Measurements from ENCODE around the gene SULT1B1.
"Not testable (repeated sequence)": the region's sequence is repeated elsewhere in the genome, so short reads cannot be mapped to it uniquely, and the experiment has no call there.

SULT1B1 gene

DNA sequence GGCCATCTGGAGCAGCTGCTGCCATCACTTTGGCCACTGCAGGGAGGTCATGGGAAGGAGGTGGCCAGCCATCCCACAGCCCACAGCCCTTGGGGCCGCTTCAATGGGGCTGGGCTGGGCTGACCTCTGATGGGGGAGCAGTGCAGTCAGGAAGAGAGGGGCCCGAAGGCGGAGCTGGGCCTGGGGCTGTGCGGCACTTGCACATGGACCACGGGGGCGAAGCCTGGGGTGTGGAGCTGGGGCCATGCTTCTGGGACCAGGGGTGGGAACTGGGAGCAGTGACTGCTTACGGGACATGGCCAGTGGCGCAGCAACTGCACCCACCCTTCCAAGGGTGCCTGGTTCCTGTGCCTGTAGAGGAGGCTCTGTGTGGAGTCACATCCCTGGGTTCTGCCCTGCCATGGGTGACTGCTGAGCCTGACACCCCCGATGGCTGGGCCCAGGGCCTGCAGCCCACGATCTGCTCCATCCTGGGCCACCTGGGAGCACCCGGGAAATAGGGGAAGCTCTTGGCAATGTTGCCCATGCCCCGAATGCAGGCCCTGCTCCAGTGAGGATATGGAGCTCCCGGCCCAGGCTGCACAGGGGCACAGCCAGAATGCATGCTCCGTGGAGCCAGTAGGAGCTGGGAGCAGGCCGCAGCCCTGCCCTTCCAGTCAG lies 22.4 kb upstream of the SULT1B1 start:
- no peak for DNase-seq (ENCODE audit: low read depth)
- H3K4me3 ChIP-seq (ENCODE audit: low read depth, low read length) = no peak overlapping the region
- TF ChIP-seq, protein P1, sequence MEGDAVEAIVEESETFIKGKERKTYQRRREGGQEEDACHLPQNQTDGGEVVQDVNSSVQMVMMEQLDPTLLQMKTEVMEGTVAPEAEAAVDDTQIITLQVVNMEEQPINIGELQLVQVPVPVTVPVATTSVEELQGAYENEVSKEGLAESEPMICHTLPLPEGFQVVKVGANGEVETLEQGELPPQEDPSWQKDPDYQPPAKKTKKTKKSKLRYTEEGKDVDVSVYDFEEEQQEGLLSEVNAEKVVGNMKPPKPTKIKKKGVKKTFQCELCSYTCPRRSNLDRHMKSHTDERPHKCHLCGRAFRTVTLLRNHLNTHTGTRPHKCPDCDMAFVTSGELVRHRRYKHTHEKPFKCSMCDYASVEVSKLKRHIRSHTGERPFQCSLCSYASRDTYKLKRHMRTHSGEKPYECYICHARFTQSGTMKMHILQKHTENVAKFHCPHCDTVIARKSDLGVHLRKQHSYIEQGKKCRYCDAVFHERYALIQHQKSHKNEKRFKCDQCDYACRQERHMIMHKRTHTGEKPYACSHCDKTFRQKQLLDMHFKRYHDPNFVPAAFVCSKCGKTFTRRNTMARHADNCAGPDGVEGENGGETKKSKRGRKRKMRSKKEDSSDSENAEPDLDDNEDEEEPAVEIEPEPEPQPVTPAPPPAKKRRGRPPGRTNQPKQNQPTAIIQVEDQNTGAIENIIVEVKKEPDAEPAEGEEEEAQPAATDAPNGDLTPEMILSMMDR (IDR thresholded peaks at IDR 0.05; ENCODE audit: low read depth, low read length, missing control alignments) = no peak

DNA sequence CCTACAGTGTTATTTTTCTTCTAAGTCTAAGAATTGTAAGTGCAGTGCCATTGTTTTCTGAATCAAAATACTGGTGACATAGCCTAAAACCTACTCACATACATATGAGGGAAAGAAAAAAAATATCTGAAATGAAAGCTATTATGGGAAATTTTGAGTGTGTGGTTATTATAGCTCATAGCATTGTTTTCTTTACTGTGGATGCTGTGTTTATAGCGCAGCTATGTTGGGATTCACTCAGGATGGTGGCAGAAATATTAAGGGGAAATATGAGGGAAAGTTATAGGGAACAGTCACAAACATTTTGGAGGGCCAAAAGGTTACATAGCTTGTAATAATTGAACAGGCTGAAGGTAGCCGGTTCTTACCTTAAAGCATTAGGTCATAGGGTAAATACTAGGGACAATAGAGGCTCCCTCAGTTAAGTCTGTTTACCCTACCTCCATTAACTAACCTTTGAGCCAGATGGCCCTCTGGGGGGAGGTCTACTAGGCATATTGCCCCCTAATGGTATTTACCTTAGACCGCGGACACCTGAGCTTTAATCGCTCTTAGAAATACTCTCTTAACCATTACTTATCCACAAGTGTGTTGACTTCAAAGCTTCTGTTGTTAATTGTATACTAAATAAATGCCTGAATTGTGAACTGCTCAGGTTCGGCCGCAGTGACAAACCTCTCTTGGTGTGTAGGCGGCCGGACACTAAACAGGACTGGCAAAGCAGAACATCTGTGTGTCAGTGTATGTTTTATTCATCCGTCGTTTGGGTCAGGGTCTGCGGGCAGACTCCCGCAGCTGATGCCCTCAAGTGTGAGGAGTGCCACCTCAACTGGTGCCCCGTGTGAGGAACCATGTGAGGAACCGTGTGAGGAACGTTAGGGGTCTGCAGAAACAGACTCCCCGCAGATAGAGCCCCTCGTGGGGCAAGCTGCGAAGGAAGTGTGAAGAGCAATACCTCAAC lies 21.3 kb upstream of the SULT1B1 start:
- TF ChIP-seq, protein P1 (IDR thresholded peaks at IDR 0.05; ENCODE audit: low read depth, low read length, missing control alignments) = no peak
- no peak overlapping the region for H3K4me3 ChIP-seq (ENCODE audit: low read depth, low read length)
- no peak for DNase-seq (ENCODE audit: low read depth)

DNA sequence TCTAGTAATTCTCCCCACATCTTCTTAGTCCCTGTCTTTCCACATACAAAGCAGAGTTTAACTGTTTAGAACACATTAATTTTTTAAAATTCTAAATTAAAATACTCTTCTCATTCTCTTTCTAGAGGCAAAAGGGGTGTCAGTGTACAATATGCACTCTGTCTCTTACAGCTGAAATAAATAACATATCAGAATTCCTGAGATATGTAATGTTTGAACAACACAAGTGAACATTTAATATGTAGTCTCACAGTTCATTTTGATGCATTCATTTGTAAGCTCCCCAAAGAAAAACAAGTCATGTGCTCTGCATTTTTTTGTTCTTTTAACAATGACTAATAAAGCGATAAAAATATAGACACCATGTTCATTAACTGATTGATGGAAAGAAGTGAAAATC lies 19.7 kb upstream of the SULT1B1 start:
- no peak overlapping the region for H3K4me3 ChIP-seq (ENCODE audit: low read depth, low read length)
- TF ChIP-seq, protein P1 (IDR thresholded peaks at IDR 0.05; ENCODE audit: low read depth, low read length, missing control alignments) = no peak
- DNase-seq (ENCODE audit: low read depth) = no peak

DNA sequence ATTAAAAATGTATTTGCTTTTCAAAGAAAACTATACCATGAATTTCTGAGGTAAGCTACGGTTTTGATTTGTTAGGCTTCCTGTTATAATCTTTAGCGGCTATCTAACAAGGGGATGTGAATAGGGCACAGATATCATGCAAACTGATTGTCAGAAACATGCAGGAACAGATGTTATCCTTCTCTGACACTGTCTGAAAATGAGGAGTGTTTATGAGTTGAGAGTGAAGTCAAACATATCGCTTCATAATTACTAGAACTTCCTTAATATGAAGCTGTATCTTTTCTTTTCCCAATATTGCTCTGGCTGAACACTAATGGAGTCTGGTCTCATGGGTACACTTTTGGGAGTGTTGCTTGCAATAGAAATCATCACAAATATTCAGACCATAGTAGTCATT lies 16.3 kb upstream of the SULT1B1 start:
- no peak for DNase-seq (ENCODE audit: low read depth)
- TF ChIP-seq, protein P1 (IDR thresholded peaks at IDR 0.05; ENCODE audit: low read depth, low read length, missing control alignments) = no peak

DNA sequence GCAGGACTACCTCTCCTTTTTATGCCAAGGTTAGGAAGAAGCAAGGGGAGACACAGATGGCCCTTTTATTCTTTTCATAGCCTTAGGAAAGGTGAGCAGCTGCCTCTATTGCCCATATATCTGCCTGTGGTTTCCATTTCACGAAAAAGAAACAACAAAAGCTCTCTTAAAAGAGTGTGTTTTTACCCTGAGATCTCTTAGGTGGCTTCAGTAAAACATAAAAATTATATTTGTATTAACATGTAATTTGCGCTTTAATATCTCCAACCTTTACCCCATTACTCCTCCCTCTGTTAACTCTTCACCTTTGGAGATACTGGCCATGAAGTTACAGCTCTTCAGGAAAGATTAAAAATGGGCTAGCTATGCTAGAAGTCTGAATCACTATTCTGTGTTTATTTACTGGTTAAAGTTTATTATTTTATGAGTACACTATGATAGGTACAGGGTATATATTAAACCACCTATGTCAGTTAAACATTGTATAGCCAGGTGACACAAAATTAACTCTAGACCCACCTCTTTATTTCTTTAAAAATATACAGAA lies 15.0 kb upstream of the SULT1B1 start:
- TF ChIP-seq, protein P1 (IDR thresholded peaks at IDR 0.05; ENCODE audit: low read depth, low read length, missing control alignments) = no peak
- no peak overlapping the region for H3K4me3 ChIP-seq (ENCODE audit: low read depth, low read length)
- no peak for DNase-seq (ENCODE audit: low read depth)

More for the DNA sequence above, 16.3 kb upstream of the SULT1B1 start:
- no peak overlapping the region for H3K4me3 ChIP-seq (ENCODE audit: low read depth, low read length)

DNA sequence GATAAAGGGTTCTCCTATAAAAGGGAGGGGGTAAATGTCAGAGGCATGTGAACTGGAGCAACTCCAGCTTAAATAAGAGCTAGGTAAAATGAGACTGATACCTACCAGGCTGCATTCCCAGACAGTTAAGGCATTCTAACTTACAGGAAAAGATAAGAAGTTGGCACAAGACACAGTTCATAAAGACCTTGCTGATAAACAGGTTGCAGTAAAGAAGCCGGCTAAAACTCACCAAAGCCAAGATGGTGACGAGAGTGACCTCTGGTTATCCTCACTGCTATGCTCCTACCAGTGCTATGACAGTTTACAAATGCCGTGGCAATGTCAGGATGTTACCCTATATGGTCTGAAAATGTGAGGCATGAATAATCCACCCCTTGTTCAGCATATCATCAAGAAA lies 13.1 kb upstream of the SULT1B1 start:
- no peak for DNase-seq (ENCODE audit: low read depth)
- no peak overlapping the region for H3K4me3 ChIP-seq (ENCODE audit: low read depth, low read length)
- TF ChIP-seq, protein P1 (IDR thresholded peaks at IDR 0.05; ENCODE audit: low read depth, low read length, missing control alignments) = no peak

DNA sequence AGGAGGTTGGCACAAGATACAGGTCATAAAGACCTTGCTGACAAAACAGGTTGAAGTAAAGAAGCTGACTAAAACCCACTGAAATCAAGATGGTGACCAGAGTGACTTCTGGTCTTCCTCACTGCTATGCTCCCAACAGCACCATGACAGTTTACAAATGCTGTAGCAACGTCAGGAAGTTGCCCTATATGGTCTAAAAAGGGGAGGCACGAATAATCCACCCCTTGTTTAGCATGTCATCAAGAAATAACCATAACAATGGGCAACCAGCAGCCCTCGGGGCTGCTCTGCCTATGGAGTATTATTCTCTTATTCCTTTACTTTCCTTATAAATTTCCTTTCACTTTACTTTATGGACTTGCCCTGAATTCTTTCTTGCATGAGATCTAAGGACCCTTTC lies 8.1 kb upstream of the SULT1B1 start:
- DNase-seq (ENCODE audit: low read depth); H3K4me3 ChIP-seq (ENCODE audit: low read depth, low read length): not testable (repeated sequence)

Data from GM12864 (cell line).